ENCODE data around the gene LRRC36. TPM values are rescaled to one million over a fixed set of nuclear protein-coding genes. Genes with fewer than 3 reads are reported as not detected.

The LRRC36 gene
- total RNA-seq, 1 experiment from 2014 or later: not detected

- DNase-seq (ENCODE audit: low read depth in 1 of 2, low spot score in 2 of 2): peak; percentile 57 to 92
- Histone ChIP-seq H3K9me3 (replicated peaks) (no peaks in the 10 kb centered on the region), H3K36me3 (no peaks in the 10 kb centered on the region), H3K27me3 (replicated peaks) (no peaks in the 10 kb centered on the region), H3K27ac (no peak within 1 kb of the TSS), H3K4me1 (replicated peaks) (peaks cover 25% of the 10 kb centered on the region), H3K4me3 (peak within 1 kb of the TSS; percentile 23)
These were observed 66.6 kb downstream of the LRRC36 start, which contains the start of gene TPPP3 for GRCh38 chr16:67393111-67393787. Gene TPPP3, minus strand, starts transcription at chr16:67393498. Its CDS starts 2,387 bp downstream, at chr16:67391111.

GRCh38 chr16:67393788-67394154 is 67.2 kb downstream of the LRRC36 start:
- Histone ChIP-seq H3K27ac (no peak overlapping the region), H3K4me3 (peak overlapping the region; percentile 23), H3K36me3 (no peaks in the 10 kb centered on the region), H3K4me1 (replicated peaks) (peaks cover 25% of the 10 kb centered on the region), H3K27me3 (replicated peaks) (no peaks in the 10 kb centered on the region), H3K9me3 (replicated peaks) (no peaks in the 10 kb centered on the region)
- no peak for DNase-seq (ENCODE audit: low read depth in 1 of 2, low spot score in 2 of 2)

- no peaks in the 10 kb centered on the region for H3K27me3 ChIP-seq (replicated peaks)
- peaks cover 28% of the 10 kb centered on the region for H3K4me1 ChIP-seq (replicated peaks)
- H3K27ac ChIP-seq: no peak overlapping the region
- peak in 1 of 2 experiments; percentile 39 for DNase-seq (ENCODE audit: low read depth in 1 of 2, low spot score in 2 of 2)
- H3K4me3 ChIP-seq: no peak overlapping the region
- no peaks in the 10 kb centered on the region for H3K36me3 ChIP-seq
- peaks cover 5% of the 10 kb centered on the region for H3K9me3 ChIP-seq (replicated peaks)
These were observed 67.8 kb downstream of the LRRC36 start for GRCh38 chr16:67394155-67395104.

DNA sequence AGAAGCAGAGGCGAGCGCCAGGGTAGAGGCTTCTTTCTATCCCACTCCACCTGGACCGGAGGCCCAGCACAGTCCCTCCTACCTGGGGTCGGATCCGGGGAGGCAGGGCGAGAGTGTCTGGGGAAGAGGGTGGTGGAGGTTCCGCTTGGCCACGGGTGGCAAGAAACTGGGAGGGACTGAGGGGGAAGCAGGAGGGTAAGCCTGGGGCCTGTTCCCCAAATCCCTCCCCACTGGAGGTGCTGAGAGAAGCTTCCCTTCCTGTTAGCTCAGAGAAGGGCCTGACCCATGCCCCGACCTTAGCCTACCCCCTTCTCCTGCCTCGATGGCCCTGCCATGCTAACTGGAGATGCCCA is 68.5 kb downstream of the LRRC36 start:
- no peaks in the 10 kb centered on the region for H3K27me3 ChIP-seq (replicated peaks)

DNA sequence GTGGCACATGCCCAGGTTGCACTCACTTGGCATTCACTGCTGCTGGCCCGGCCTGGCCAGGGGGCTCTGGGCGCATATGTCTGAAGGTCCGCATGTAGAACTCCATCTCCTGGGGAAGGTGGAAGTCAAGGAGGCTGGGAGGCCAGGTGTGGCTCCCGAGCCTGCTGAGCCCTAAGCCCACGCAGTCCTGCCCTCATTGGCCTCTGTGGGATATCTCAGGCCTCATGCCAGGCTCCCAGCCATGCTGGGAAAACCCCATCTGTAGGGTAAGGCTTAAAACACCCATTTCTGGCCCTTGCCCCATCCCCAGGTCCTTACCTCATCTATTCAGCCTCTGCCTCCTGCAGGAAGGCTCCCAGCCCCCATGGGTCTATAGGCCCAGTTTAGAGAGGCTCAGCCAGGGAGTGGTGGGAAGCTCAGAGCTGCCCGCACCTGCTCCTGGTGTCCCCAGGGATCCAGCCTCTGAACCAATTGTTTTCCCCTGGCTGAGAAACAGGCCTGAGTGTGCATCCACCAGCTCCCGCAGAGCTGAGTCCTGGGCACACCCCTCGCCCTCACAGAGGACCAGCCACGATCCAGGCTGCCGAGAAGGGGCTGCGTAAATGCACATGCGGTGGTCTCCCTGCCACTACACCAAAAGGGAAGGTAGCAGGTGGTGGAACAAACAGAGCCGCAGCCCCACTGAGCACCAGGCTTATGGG is 69.0 kb downstream of the LRRC36 start:
- peaks cover 5% of the 10 kb centered on the region for H3K9me3 ChIP-seq (replicated peaks)
- peaks cover 30% of the 10 kb centered on the region for H3K4me1 ChIP-seq (replicated peaks)
- H3K36me3 ChIP-seq: no peaks in the 10 kb centered on the region
- H3K4me3 ChIP-seq: no peak overlapping the region
- no peaks in the 10 kb centered on the region for H3K27me3 ChIP-seq (replicated peaks)
- H3K27ac ChIP-seq: no peak overlapping the region
- no peak for DNase-seq (ENCODE audit: low read depth in 1 of 2, low spot score in 2 of 2)

More for the DNA sequence above, 68.5 kb downstream of the LRRC36 start:
- DNase-seq (ENCODE audit: low read depth in 1 of 2, low spot score in 2 of 2): no peak
- H3K4me1 ChIP-seq (replicated peaks): peaks cover 30% of the 10 kb centered on the region
- H3K36me3 ChIP-seq: no peaks in the 10 kb centered on the region
- H3K9me3 ChIP-seq (replicated peaks): peaks cover 5% of the 10 kb centered on the region
- H3K27ac ChIP-seq: no peak overlapping the region
- H3K4me3 ChIP-seq: no peak overlapping the region

DNA sequence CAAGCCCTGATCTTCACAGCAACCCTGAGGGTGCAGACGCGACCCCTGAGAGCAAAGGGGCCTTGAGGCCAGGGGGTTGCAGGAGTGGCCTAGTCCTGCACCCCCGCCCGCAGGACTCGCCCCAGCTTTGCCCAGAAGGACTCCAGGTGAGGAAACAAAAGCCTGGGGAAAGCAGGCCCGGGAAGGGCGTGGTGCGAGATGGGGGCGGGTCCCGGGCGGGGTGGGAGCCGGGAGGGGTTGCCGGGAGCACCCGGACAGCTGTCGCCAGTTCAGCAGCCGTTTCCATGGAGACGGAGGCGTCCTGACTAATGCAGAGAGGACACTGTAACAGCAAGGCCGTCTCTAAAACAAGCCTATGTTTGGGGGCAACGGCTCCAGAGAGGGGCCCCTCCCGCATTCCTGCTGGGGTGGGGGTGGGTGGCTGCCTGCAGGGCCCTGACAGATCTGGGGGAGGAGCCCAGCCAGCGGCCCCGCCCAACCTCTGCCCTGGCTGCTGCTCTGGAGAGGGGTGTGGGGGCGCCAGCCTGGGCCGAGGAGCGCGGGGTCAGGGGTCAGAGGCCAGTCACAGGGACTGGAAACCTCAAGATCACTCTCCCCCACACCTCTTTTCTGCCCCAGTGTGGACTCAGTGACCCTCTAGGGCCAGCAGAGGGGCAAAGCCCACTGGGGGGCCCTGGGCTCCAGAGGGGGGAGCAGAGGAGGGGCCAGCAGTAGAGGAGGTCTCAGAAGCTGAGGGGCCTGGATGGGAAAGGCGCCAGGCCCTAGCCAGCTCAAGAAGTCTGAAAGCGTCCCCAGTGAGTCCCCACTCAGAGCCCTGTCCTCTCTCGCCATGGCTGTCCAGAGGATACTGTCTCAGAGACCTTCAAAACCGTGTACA is 69.8 kb downstream of the LRRC36 start:
- peaks cover 30% of the 10 kb centered on the region for H3K4me1 ChIP-seq (replicated peaks)
- peak; percentile 52 to 90 for DNase-seq (ENCODE audit: low read depth in 1 of 2, low spot score in 2 of 2)
- no peak overlapping the region for H3K4me3 ChIP-seq
- H3K36me3 ChIP-seq: no peaks in the 10 kb centered on the region
- no peak overlapping the region for H3K27ac ChIP-seq
- no peaks in the 10 kb centered on the region for H3K27me3 ChIP-seq (replicated peaks)
- peaks cover 5% of the 10 kb centered on the region for H3K9me3 ChIP-seq (replicated peaks)

DNA sequence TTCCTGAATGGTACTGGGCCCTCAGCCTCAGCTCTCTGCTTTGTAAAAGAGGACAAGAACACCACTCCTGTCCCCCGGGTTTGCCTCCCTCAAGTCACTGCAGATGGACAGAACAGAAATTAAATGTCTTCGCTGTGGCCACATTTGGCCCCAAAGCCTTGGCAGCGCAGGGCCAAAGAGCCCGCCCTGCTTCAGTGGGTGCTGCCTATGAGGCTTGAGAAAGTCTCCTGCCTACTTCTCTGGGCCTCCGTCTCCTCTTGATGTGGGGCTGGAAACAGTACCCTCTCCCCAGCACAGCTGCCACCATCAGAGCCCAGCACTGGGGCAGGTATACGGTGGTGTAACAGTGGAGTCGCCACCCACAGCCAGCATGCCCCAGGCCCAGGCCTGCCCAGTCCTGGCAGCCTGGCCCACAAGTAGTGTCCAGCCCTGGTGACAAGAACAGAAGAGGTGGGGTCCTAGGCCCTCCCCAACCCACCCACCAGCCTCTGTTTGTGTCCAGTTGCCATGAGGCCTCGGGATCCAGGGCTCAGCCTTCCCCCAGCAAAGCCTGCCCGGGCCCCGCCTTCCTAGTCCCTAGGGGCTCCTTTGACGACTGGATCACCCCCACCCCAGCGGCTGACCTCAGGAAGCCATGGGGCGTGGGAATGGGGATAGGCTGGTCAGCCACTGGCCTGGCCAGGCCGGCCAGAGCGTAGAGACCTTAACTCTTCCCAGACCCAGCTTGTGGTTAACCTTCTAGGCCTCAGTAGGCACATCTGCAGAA is 70.6 kb downstream of the LRRC36 start:
- Histone ChIP-seq H3K4me3 (no peak overlapping the region), H3K27ac (no peak overlapping the region), H3K4me1 (replicated peaks) (peaks cover 30% of the 10 kb centered on the region), H3K27me3 (replicated peaks) (no peaks in the 10 kb centered on the region), H3K36me3 (no peaks in the 10 kb centered on the region), H3K9me3 (replicated peaks) (peaks cover 5% of the 10 kb centered on the region)
- no peak for DNase-seq (ENCODE audit: low read depth in 1 of 2, low spot score in 2 of 2)

DNA sequence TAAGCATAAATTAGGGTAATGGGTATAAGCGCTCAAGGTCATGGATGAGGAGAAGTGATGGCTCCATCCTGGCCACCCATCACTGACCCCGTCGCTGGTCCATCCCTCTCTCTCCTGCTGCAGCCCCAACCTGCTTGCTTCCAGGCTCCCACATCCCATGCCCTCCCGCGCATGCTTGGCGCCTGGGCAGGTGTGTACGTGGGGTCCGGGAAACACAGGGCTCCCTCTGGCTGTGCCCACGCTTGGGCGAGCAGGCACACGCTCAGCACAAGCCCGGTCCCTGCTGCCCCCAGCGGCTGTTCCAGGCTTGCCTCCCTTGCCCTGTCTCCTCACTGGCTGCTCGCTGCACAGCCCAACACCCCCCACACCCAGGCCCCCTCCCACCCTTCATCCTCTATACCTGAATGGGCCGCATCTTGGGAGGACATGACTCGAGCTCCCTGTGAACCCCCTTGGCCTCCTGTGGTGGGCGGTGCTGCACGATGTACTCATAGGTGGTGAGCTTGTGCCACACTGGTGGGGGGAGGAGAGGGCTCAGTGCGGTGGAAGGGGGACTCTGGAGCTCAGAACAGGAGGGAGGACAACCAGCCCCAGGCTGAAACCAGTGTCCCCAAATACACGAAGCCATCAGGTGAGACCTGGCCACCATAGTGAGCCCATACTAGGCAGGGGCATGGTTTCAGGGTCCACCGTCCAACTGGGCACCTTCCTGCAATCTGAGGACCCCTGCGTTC is 71.4 kb downstream of the LRRC36 start:
- H3K9me3 ChIP-seq (replicated peaks): peaks cover 5% of the 10 kb centered on the region
- no peak overlapping the region for H3K27ac ChIP-seq
- H3K27me3 ChIP-seq (replicated peaks): no peaks in the 10 kb centered on the region
- no peaks in the 10 kb centered on the region for H3K36me3 ChIP-seq
- H3K4me1 ChIP-seq (replicated peaks): peaks cover 27% of the 10 kb centered on the region
- no peak for DNase-seq (ENCODE audit: low read depth in 1 of 2, low spot score in 2 of 2)
- H3K4me3 ChIP-seq: no peak overlapping the region

- no peaks in the 10 kb centered on the region for H3K27me3 ChIP-seq (replicated peaks)
- H3K4me3 ChIP-seq: no peak overlapping the region
- peaks cover 22% of the 10 kb centered on the region for H3K4me1 ChIP-seq (replicated peaks)
- peaks cover 5% of the 10 kb centered on the region for H3K9me3 ChIP-seq (replicated peaks)
- no peak for DNase-seq (ENCODE audit: low read depth in 1 of 2, low spot score in 2 of 2)
- H3K27ac ChIP-seq: no peak overlapping the region
- H3K36me3 ChIP-seq: no peaks in the 10 kb centered on the region
These were observed 72.1 kb downstream of the LRRC36 start for GRCh38 chr16:67398546-67399217.

- H3K27me3 ChIP-seq (replicated peaks): no peaks in the 10 kb centered on the region
- DNase-seq (ENCODE audit: low read depth in 1 of 2, low spot score in 2 of 2): peak in 1 of 2 experiments; percentile 46
- H3K4me3 ChIP-seq: no peak overlapping the region
- H3K36me3 ChIP-seq: no peaks in the 10 kb centered on the region
- H3K9me3 ChIP-seq (replicated peaks): peaks cover 5% of the 10 kb centered on the region
- H3K27ac ChIP-seq: no peak overlapping the region
- peaks cover 18% of the 10 kb centered on the region for H3K4me1 ChIP-seq (replicated peaks)
These were observed 72.7 kb downstream of the LRRC36 start for GRCh38 chr16:67399218-67399733.

Data from SJSA1 (cell line).